Naive thymus-derived CD4-positive, alpha-beta T cell (primary cell): ENCODE data around the gene MAPKAPK2. TPM values are rescaled to one million over a fixed set of nuclear protein-coding genes. Genes with fewer than 3 reads are reported as not detected.
A peak's percentile ranks its signal among the peaks of the same experiment; 100 is the strongest.

ENCODE experiments used
- ATAC-seq: fragments of 150-1000 bp; cut with Tn5 transposase; 2 replicates; pipeline ENCODE4 v1.10.0; 2021; ENCODE audit warnings: mild to moderate bottlenecking, moderate library complexity
- CTCF ChIA-PET: fragments of 350-600 bp; sonication (Branson Sonifier 250); formaldehyde crosslinking; loops from one replicate; lab custom pipeline; 2021; ENCODE audit warnings: antibody characterized with exemption; lab: Charles Lee
- POLR2A ChIA-PET: fragments of 350-600 bp; sonication (Branson Sonifier 250); formaldehyde crosslinking; loops from one replicate; lab custom pipeline; 2021; ENCODE audit warnings: antibody characterized with exemption, inconsistent platforms; lab: Charles Lee
- DNase-seq, 9 donors: peaks; one replicate each; pipeline versions ENCODE4 v3.0.0 to v3.0.0-alpha.2; 2020 to 2022; ENCODE audit warnings: mixed read lengths in 1 of 9
- H3K27ac ChIP-seq: one replicate; pipeline ENCODE4 v1.7.0; 2013; ENCODE audit warnings: mild to moderate bottlenecking, low read depth, low read length, moderate library complexity
- H3K27me3 ChIP-seq, 2 donors: one replicate each; pipeline ENCODE4 v1.7.0; 2013; ENCODE audit warnings: low read length in 2 of 2, mild to moderate bottlenecking in 2 of 2, moderate library complexity in 2 of 2; ENCODE audit not compliant: control insufficient read depth in 2 of 2, insufficient read depth in 2 of 2
- H3K36me3 ChIP-seq, 3 experiments: 1 replicate in 2 of 3; 2 replicates in 1 of 3; pipeline ENCODE4 v1.7.0; 2013; ENCODE audit warnings: low read length in 3 of 3, mild to moderate bottlenecking in 3 of 3, moderate library complexity in 1 of 3; ENCODE audit not compliant: insufficient read depth in 3 of 3, control insufficient read depth in 2 of 3
- H3K4me1 ChIP-seq, 2 donors: one replicate each; pipeline ENCODE4 v1.7.0; 2013; ENCODE audit warnings: low read length in 2 of 2, mild to moderate bottlenecking in 2 of 2, moderate library complexity in 1 of 2; ENCODE audit not compliant: control insufficient read depth in 2 of 2, insufficient read depth in 2 of 2
- H3K4me3 ChIP-seq: 2 replicates; pipeline ENCODE4 v1.7.0; 2013; ENCODE audit warnings: mild to moderate bottlenecking, low read length
- H3K9me3 ChIP-seq, 3 experiments: 1 replicate in 2 of 3; 2 replicates in 1 of 3; pipeline ENCODE4 v1.7.0; 2013; ENCODE audit warnings: low read length in 3 of 3; ENCODE audit not compliant: control insufficient read depth in 2 of 3
- H3K27ac Mint-ChIP-seq, 9 donors: one replicate each; pipeline ENCODE4 v1.8.0; 2020 to 2022; ENCODE audit warnings: mixed read lengths in 9 of 9, mild to moderate bottlenecking in 8 of 9, moderate library complexity in 5 of 9, inconsistent platforms in 2 of 9
- H3K27me3 Mint-ChIP-seq, 5 donors: one replicate each; pipeline ENCODE4 v1.8.0; 2021 to 2022; ENCODE audit warnings: mixed read lengths in 5 of 5, mild to moderate bottlenecking in 1 of 5
- H3K36me3 Mint-ChIP-seq, 5 donors: one replicate each; pipeline ENCODE4 v1.8.0; 2020 to 2022; ENCODE audit warnings: mixed read lengths in 5 of 5, mild to moderate bottlenecking in 3 of 5, inconsistent platforms in 1 of 5
- H3K4me1 Mint-ChIP-seq, 7 donors: one replicate each; pipeline ENCODE4 v1.8.0; 2020 to 2022; ENCODE audit warnings: mixed read lengths in 7 of 7, mild to moderate bottlenecking in 3 of 7, inconsistent platforms in 1 of 7
- H3K4me3 Mint-ChIP-seq, 10 donors: one replicate each; pipeline ENCODE4 v1.8.0; 2020 to 2022; ENCODE audit warnings: mild to moderate bottlenecking in 10 of 10, mixed read lengths in 10 of 10, moderate library complexity in 6 of 10, inconsistent platforms in 2 of 10
- H3K9me3 Mint-ChIP-seq, 11 donors: one replicate each; pipeline ENCODE4 v1.8.0; 2020 to 2022; ENCODE audit warnings: mixed read lengths in 11 of 11, mild to moderate bottlenecking in 4 of 11, inconsistent platforms in 1 of 11, moderate library complexity in 1 of 11
- intact Hi-C, 2 donors: fragments of 100-400 bp; cut with micrococcal nuclease; formaldehyde crosslinking; loops; one replicate each; pipeline ENCODE4 v1.15.1; 2023
- polyA plus RNA-seq, 2 donors: library from polyadenylated mRNA; unstranded; fragments of 300-500 nt; fragmentation: Illumina TruSeq; gene quantifications; one replicate each; pipeline ENCODE4 v1.2.3, GENCODE V29; 2021
- total RNA-seq, 6 experiments: library from RNA in 5 of 6; stranded (reverse) in 5 of 6; gene quantifications; 1 replicate in 5 of 6; 2 replicates in 1 of 6; pipeline ENCODE4 v1.2.3 and lab custom pipeline; 2021 to 2026

MAPKAPK2 gene
- total and polyA plus RNA-seq, 7 experiments from 2014 or later = 1.4 to 123 (median 53.2) TPM

- Mint-ChIP-seq H3K36me3 (no peaks in the 10 kb centered on the region), H3K4me3 (no peak overlapping the region), H3K9me3 (no peaks in the 10 kb centered on the region), H3K4me1 (peaks cover 55 to 72% (median 66%) of the 10 kb centered on the region in 7 donors), H3K27ac (peak overlapping the region in 2 of 9 donors; percentile 18 to 34), H3K27me3 (no peaks in the 10 kb centered on the region)
- CTCF ChIA-PET = interaction anchor here (0.9 to 1.2 kb wide), 3 partner anchors 13 to 263 kb away, joined by 3 to 4 read pairs (median 4); no protein-coding TSS in a partner anchor
- intact Hi-C loops = no loop called here
- H3K36me3 ChIP-seq = no peaks in the 10 kb centered on the region
- ATAC-seq (no peak), DNase-seq (no peak)
- H3K27me3 ChIP-seq = no peaks in the 10 kb centered on the region
- POLR2A ChIA-PET = interaction anchor here (0.9 to 1.6 kb wide), 2 partner anchors 10 to 203 kb away, joined by 3 to 4 read pairs; partner anchors contain the start of gene FCMR
- no peak overlapping the region for H3K4me3 ChIP-seq
- peaks cover 30 to 53% of the 10 kb centered on the region in 2 donors for H3K4me1 ChIP-seq
- no peak overlapping the region for H3K27ac ChIP-seq
- H3K9me3 ChIP-seq = no peaks in the 10 kb centered on the region
These were observed 34.6 kb downstream of the MAPKAPK2 start for GRCh38 chr1:206719169-206719839.

GRCh38 chr1:206721454-206721853 lies 36.7 kb downstream of the MAPKAPK2 start:
- H3K36me3 ChIP-seq = no peaks in the 10 kb centered on the region
- H3K4me3 Mint-ChIP-seq = no peak overlapping the region
- H3K4me3 ChIP-seq = no peak overlapping the region
- no peaks in the 10 kb centered on the region for H3K9me3 ChIP-seq
- no peaks in the 10 kb centered on the region for H3K27me3 Mint-ChIP-seq
- H3K4me1 Mint-ChIP-seq = peaks cover 46 to 72% (median 65%) of the 10 kb centered on the region in 7 donors
- ChIA-PET POLR2A (interaction anchor here (1.1 kb wide), 1 partner anchor 16 kb away, joined by 3 read pairs; no protein-coding TSS in a partner anchor), CTCF (interaction anchor here (1.0 to 1.7 kb wide), 2 partner anchors 13 to 261 kb away, joined by 4 to 7 read pairs; no protein-coding TSS in a partner anchor)
- no peak overlapping the region for H3K27ac ChIP-seq
- DNase-seq = no peak
- no peaks in the 10 kb centered on the region for H3K36me3 Mint-ChIP-seq
- H3K27me3 ChIP-seq = no peaks in the 10 kb centered on the region
- no peaks in the 10 kb centered on the region for H3K9me3 Mint-ChIP-seq
- intact Hi-C loops = no loop called here
- peak overlapping the region in 3 of 9 donors; percentile 18 to 84 (median 60) for H3K27ac Mint-ChIP-seq
- no peak for ATAC-seq
- peaks cover 26 to 40% of the 10 kb centered on the region in 2 donors for H3K4me1 ChIP-seq

- Mint-ChIP-seq H3K27ac (peak overlapping the region in 1 of 9 donors; percentile 26), H3K27me3 (no peaks in the 10 kb centered on the region), H3K9me3 (no peaks in the 10 kb centered on the region), H3K4me3 (no peak overlapping the region), H3K4me1 (peaks cover 38 to 65% (median 59%) of the 10 kb centered on the region in 7 donors), H3K36me3 (no peaks in the 10 kb centered on the region)
- no peak for DNase-seq
- Histone ChIP-seq H3K4me3 (no peak overlapping the region), H3K27me3 (no peaks in the 10 kb centered on the region), H3K36me3 (no peaks in the 10 kb centered on the region), H3K9me3 (no peaks in the 10 kb centered on the region), H3K4me1 (peaks cover 17 to 33% of the 10 kb centered on the region in 2 donors), H3K27ac (no peak overlapping the region)
- no peak for ATAC-seq
- POLR2A ChIA-PET = interaction anchor here (0.6 kb wide), 1 partner anchor 51 kb away, joined by 3 read pairs; no protein-coding TSS in a partner anchor
- intact Hi-C loops = no loop called here
- CTCF ChIA-PET = interaction anchor here (0.9 to 7.1 kb wide), 4 partner anchors 11 to 260 kb away, joined by 3 to 61 read pairs (median 6); no protein-coding TSS in a partner anchor
These were observed 38.2 kb downstream of the MAPKAPK2 start for GRCh38 chr1:206722751-206723461.

- H3K36me3 Mint-ChIP-seq = peaks cover 0 to 3% (median 0%) of the 10 kb centered on the region in 5 donors
- Histone ChIP-seq H3K4me1 (peaks cover 17 to 29% of the 10 kb centered on the region in 2 donors), H3K4me3 (no peak overlapping the region), H3K27ac (no peak overlapping the region), H3K9me3 (no peaks in the 10 kb centered on the region), H3K27me3 (no peaks in the 10 kb centered on the region), H3K36me3 (no peaks in the 10 kb centered on the region)
- H3K4me1 Mint-ChIP-seq = peaks cover 39 to 63% (median 57%) of the 10 kb centered on the region in 7 donors
- no peak for ATAC-seq
- no peak for DNase-seq
- no peaks in the 10 kb centered on the region for H3K27me3 Mint-ChIP-seq
- H3K27ac Mint-ChIP-seq = peak overlapping the region in 1 of 9 donors; percentile 30
- CTCF ChIA-PET = interaction anchor here (0.9 to 7.1 kb wide), 5 partner anchors 11 to 259 kb away, joined by 3 to 61 read pairs (median 5); no protein-coding TSS in a partner anchor
- POLR2A ChIA-PET = interaction anchor here (1.4 kb wide), 1 partner anchor 11 kb away, joined by 7 read pairs; no protein-coding TSS in a partner anchor
- H3K4me3 Mint-ChIP-seq = no peak overlapping the region
- H3K9me3 Mint-ChIP-seq = no peaks in the 10 kb centered on the region
- intact Hi-C loops = no loop called here
These were observed 38.7 kb downstream of the MAPKAPK2 start for GRCh38 chr1:206723462-206723804.

- intact Hi-C loops = loop anchor here in 1 of 2 donors (2.0 kb wide), 1 partner anchor 21 kb away; no protein-coding TSS in a partner anchor
- peak overlapping the region in 4 of 9 donors; percentile 12 to 83 (median 46) for H3K27ac Mint-ChIP-seq
- Histone ChIP-seq H3K4me1 (peaks cover 17 to 25% of the 10 kb centered on the region in 2 donors), H3K9me3 (no peaks in the 10 kb centered on the region), H3K27me3 (no peaks in the 10 kb centered on the region), H3K4me3 (no peak overlapping the region), H3K36me3 (peaks cover 0 to 2% (median 0%) of the 10 kb centered on the region in 3 experiments), H3K27ac (no peak overlapping the region)
- peaks cover 0 to 1% (median 0%) of the 10 kb centered on the region in 11 donors for H3K9me3 Mint-ChIP-seq
- peaks cover 39 to 58% (median 52%) of the 10 kb centered on the region in 7 donors for H3K4me1 Mint-ChIP-seq
- H3K36me3 Mint-ChIP-seq = peaks cover 0 to 4% (median 0%) of the 10 kb centered on the region in 5 donors
- H3K4me3 Mint-ChIP-seq = no peak overlapping the region
- ChIA-PET POLR2A (interaction anchor here (1.4 to 1.6 kb wide), 2 partner anchors 9 to 12 kb away, joined by 3 to 7 read pairs; no protein-coding TSS in a partner anchor), CTCF (interaction anchor here (0.9 to 7.1 kb wide), 10 partner anchors 8 to 259 kb away, joined by 3 to 61 read pairs (median 6); no protein-coding TSS in a partner anchor)
- H3K27me3 Mint-ChIP-seq = no peaks in the 10 kb centered on the region
- ATAC-seq = no peak
- DNase-seq = no peak
These were observed 39.2 kb downstream of the MAPKAPK2 start for GRCh38 chr1:206723805-206724472.
